ENCODE measurements around the gene SZT2.

The SZT2 gene

GRCh38 chr1:43389326-43390313, at the start of gene SZT2, which contains the start of gene MED8:
TSS of gene SZT2 (plus strand) at chr1:43389899. CDS start at chr1:43389969, 70 bp downstream.
TSS of gene MED8 (minus strand) at chr1:43389800. CDS start at chr1:43389764, 36 bp downstream.
- DNase-seq = peak; percentile 82

GRCh38 chr1:43340559-43340958, 49.1 kb upstream of the SZT2 start:
- no peak for DNase-seq

- no peak for DNase-seq
Measured at GRCh38 chr1:43344267-43344850, 45.3 kb upstream of the SZT2 start.

GRCh38 chr1:43345120-43345519, 44.6 kb upstream of the SZT2 start:
- no peak for DNase-seq

GRCh38 chr1:43346636-43347035, 43.1 kb upstream of the SZT2 start:
- DNase-seq = no peak

GRCh38 chr1:43348343-43348808, 41.3 kb upstream of the SZT2 start:
- DNase-seq = peak; percentile 84

- DNase-seq = peak; percentile 94
Measured at GRCh38 chr1:43348809-43349593, 40.7 kb upstream of the SZT2 start.

- no peak for DNase-seq
Measured at GRCh38 chr1:43349594-43350306, 39.9 kb upstream of the SZT2 start.

GRCh38 chr1:43350976-43351375, 38.7 kb upstream of the SZT2 start:
- no peak for DNase-seq

- no peak for DNase-seq
Measured at GRCh38 chr1:43351421-43352350, 38.0 kb upstream of the SZT2 start.

GRCh38 chr1:43352351-43352705, 37.4 kb upstream of the SZT2 start:
- DNase-seq = no peak

- no peak for DNase-seq
Measured at GRCh38 chr1:43352881-43353280, 36.8 kb upstream of the SZT2 start.

- DNase-seq = no peak
Measured at GRCh38 chr1:43354471-43354870, 35.2 kb upstream of the SZT2 start.

- DNase-seq = no peak
Measured at GRCh38 chr1:43354936-43355335, 34.8 kb upstream of the SZT2 start.

GRCh38 chr1:43357251-43357650, 32.4 kb upstream of the SZT2 start:
- no peak for DNase-seq

- DNase-seq = peak; percentile 38
Measured at GRCh38 chr1:43358121-43358745, 31.5 kb upstream of the SZT2 start.

- peak; percentile 98 for DNase-seq
Measured at GRCh38 chr1:43358746-43359693, 30.7 kb upstream of the SZT2 start, which contains the start of gene CDC20. TSS of gene CDC20 (plus strand) at chr1:43358981. CDS start at chr1:43359216, 235 bp downstream.

- no peak for DNase-seq
Measured at GRCh38 chr1:43359696-43360095, 30.0 kb upstream of the SZT2 start.

- no peak for DNase-seq
Measured at GRCh38 chr1:43360616-43361015, 29.1 kb upstream of the SZT2 start.
